HG03108 (cell line): ENCODE data around the gene ANLN.

Experiments used
- ATAC-seq: cut with Tn5 transposase; IDR thresholded peaks from one replicate; pipeline ENCODE4 v1.9.1; 2021; ENCODE audit warnings: moderate library complexity; ENCODE audit not compliant: unreplicated experiment

Gene ANLN

DNA sequence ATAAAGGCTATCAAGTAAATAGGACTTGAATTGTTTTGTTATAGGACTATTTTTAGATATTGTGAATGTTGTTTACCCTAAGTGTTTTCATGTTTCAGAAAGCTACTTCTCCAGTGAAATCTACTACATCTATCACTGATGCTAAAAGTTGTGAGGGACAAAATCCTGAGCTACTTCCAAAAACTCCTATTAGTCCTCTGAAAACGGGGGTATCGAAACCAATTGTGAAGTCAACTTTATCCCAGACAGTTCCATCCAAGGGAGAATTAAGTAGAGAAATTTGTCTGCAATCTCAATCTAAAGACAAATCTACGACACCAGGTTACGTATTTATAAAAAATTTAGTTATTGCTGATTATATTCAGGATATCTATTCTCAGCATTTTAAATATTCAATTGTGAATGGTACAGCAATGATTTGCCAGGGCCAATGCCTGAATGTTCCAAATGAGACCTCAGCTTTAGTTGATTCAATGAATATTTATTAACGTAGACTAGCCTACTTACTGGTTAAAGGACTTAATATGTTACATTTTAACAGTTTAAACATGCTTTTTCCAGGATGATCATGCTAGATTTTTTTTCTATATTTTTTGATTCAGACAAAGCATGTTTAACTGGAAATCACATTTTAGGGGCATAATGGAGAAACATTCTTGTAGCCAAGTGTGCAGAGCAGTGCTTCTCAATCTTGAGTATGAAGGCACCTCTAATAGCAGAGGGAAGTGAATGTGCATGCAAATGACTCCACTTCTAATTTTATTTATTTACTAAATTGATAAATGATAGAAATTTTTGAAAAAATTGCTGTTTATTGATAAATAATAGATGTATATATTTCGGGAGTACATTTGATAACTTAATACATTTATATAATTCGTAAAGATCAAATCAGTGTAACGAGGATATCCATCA lies 18.2 kb downstream of the ANLN start:
- no peak for ATAC-seq

DNA sequence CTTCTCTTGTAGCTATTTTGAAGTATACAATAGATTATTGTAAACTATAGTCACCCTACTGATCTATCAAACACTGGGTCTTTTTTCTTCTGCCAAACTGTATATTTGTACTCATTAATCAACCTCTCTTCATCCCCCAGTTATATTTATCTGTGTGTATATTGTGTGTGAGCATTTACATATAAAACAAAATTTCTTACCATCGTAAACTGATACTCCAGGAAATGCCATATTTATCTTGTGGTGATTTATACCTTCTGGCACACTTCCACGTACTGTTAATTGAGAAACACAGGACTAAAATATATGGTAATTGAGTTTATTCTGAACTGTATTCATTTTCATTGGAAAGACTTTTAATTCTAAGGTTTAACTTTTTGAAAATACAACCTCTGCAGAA lies 18.9 kb downstream of the ANLN start:
- no peak for ATAC-seq

GRCh38 chr7:36409180-36409579 lies 19.5 kb downstream of the ANLN start:
- ATAC-seq = no peak

DNA sequence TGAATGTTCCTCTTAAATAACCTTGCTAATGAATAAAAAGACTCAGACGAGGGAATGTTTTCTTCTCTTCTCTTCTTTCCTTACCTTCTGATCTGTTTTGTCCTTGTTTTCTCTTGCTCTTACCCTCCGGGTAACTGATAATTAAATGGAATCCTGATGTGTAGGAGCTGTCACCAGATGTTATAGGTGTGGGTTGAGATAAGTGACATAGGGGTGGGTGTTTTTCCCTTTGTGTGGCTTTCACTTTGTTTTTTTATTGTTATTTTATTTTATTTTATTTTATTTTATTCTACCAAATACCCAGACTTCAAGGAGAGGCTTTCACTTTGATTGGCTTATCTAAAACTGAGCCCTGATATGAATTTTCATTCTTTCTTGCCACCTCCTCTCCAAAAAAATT lies 25.5 kb downstream of the ANLN start:
- no peak for ATAC-seq

DNA sequence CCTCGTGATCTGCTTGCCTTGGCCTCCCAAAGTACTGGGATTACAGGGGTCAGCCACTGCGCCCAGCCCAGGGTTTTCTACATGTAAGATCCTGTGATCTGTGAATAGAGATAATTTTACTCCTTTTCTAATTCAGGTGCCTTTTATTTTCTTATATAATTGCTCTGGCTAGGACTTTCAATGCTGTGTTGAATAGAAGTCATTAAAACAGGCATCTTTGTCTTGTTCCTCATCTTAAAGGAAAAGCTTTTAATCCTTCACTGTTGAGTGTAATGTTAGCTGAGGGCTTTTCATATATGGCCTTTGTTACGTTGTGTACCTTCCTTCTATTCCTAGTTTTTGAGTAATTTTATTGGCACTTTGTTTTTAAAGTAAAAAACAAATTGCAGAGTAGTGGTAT lies 26.6 kb downstream of the ANLN start:
- ATAC-seq = no peak

DNA sequence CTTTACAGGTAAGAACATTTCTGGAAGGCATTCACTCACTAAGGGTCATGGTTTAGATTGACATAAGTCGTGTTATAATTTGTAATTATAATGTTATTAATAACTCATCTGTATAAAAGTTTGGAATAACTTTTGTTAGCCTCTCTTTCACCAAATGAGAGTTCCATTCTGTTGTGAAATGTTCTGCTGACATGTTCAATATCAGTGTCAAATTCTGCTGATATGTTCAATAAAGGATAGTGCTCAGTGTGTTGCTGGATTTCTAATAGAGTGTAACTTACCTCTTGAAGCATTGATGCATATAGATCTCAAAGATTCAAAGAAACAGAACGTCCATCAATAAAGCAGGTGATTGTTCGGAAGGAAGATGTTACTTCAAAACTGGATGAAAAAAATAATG lies 30.6 kb downstream of the ANLN start:
- no peak for ATAC-seq

DNA sequence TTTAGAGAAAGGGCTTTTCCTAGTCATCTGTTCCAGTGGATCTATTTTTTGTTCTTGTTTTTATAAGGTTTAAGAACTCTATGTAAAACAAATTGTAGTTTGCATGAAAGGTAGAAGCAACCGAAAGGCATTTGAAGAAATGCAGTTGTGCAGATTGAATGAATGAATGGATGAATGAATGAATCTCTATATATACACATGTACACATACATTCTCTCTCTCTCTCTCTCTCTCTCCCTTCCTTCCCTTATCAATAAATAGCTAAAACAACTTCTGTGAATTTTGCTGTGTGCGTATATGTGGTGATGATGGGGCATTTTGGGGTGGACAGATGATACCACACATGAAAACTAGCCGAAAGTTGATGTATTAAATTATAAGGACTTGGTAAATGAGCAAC lies 32.4 kb downstream of the ANLN start:
- ATAC-seq = no peak

- no peak for ATAC-seq
Measured at GRCh38 chr7:36423633-36424032, 34.0 kb downstream of the ANLN start.

- ATAC-seq = no peak
Measured at GRCh38 chr7:36430186-36430585, 40.5 kb downstream of the ANLN start.

GRCh38 chr7:36430881-36431280 lies 41.2 kb downstream of the ANLN start:
- no peak for ATAC-seq

DNA sequence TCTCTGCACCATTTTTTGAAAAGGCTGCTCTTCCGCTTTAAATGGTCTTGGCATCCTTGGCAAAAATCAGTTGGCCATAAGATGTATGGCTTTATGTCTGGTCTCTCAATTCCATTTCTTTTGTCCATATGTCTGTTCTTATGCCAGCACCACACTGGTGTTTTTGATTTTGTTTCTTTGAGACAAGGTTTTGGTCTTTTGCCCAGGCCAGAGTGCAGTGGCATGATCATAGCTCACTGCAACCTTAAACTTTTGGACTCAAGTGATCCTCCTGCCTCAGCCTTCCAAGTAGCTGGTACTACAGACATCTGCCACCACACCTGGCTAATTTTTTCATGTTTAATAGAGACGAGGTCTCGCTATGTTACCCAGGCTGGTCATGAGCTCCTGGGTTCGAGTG lies 48.5 kb downstream of the ANLN start:
- ATAC-seq = no peak

GRCh38 chr7:36439624-36440023 lies 50.0 kb downstream of the ANLN start:
- no peak for ATAC-seq

DNA sequence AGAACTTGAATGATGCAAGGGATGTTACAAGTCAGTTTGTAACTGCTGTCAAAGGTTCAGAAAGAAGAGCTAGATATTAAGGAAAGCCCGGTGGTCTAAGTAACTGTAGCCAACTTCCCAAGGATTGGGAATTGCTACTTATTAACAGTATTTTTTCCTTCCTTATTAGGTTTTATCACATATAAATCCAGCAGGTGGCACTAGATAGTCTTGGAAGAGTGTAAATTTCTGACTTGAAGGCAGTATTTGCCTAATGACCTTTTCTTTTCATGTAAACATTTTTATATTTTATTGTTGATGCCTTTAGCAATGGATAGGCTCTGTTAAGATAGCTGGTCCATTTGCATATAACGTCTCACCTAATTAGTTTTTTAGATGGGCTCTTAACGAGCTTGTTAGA lies 51.2 kb downstream of the ANLN start:
- no peak for ATAC-seq

- ATAC-seq = no peak
Measured at GRCh38 chr7:36441344-36442022, 51.8 kb downstream of the ANLN start.

DNA sequence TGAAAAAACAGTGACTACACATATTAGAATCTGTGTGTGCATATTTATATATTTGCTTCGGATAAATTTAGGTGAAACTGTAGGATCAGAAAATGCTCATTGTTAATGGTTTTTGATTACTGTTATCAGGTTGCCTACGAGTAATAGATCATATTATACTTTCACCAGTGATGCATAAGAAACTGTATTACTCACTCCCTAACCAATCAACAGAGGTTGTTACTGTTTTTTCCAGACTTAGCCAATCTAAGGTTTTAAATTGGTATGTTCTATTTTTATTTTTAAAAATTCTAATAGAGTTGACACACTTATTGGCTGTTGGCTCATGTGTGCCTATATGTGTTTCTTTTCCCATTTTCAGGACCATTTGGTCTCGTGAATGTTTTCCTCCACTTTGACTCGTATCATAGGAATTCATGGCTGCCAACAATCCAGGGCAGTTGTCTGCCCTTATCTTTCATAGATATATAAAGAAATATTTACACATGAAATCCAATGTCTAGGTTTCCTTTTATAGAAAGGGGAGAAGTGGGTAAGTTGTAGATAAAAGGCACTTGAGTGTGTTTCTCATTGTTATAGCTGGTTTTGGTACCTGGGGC lies 59.2 kb downstream of the ANLN start:
- ATAC-seq = no peak

DNA sequence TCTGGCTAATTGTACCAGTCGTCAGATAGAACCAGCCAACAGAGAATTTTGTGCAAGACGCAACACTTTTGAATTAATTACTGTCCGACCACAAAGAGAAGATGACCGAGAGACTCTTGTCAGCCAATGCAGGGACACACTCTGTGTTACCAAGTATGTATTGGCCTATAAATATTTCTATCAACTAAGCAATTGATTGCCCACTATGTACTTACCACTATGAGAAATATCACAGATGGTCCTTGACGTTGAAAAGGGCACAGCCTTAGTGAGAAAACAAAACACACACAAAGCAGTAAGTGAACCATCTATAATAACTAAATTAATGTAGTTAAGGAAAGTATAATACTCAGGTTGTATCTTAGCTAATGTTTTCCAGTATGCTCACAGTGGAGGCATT lies 60.0 kb downstream of the ANLN start:
- ATAC-seq = no peak

- ATAC-seq = no peak
Measured at GRCh38 chr7:36453769-36454168, 64.1 kb downstream of the ANLN start.

GRCh38 chr7:36455646-36456045 lies 66.0 kb downstream of the ANLN start:
- ATAC-seq = no peak

DNA sequence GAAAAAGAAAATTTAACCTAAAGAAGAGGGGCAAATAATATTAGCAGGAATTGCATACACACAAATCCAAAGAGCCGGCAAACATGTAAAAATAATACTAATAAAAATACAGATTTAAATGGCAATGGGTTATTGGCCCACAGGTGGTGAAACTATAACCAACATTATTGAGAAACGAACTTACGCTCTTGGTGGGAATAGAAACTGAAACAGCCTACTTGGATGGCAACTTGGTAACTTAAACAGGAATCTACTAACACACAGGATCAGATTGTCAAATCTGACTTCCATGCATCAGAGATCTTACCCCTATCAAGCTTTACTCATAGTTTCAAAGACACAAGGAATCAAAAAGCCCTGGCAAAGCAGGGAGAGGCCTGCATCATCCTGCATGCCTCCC lies 66.5 kb downstream of the ANLN start:
- no peak for ATAC-seq

DNA sequence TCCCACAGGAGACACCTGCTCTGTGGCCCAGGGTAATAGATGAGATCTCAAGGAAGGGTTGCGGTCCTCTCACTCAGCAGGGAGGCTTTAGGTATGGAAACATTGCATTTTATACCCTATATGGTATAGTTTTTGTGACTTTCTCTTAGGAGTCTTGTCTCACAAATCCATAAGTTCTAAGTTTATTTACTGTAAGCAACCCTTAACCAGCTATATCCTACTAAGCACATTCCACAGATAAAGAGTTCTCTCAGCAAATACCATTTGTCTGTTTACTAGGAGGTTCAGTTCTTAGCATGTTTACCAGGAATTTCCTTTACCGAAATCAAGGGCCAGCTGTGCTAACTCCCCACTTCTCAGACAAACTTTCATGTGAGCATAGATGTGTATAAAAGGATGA lies 66.9 kb downstream of the ANLN start:
- ATAC-seq = no peak

- ATAC-seq = no peak
Measured at GRCh38 chr7:36459236-36459960, 69.7 kb downstream of the ANLN start.
